ENCODE data around the gene B3GNT9.

Gene B3GNT9

DNA sequence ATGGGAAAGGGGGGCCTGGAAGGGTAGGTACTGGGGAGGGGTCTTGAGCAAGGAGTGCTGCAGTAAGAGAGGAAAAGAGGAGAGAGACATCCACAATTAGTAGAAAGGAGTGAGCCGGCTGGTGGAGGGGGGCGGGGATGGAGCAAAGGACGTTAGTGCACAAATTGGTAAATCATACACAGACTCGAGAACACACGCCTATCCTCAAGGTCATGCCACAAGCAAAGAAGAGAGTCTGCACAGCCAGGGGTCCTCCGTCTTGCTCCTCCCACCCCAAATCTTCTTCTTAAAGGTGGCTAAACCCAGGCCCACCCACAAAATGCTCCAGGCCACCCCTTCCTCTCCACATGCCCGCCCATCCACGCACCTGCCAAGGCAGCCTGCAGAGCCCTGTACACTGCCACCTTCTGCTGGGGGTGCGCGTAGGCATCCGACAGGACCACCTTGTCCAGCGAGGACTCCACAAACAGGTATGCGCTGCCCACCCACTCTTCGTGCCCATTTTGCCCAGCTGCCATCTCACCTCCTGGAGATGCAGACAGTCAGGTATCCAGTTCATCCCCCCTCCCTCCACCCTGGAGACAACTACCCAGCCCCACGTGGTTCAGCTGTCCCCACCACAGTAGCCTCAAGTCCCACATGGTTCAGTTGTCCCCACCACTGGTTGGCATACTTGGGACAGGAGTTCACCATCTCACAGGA lies 5.5 kb upstream of the B3GNT9 start:
- Mint-ChIP-seq H3K27ac (no peak overlapping the region), H3K4me3 (no peak overlapping the region), H3K9me3 (peaks cover 0 to 1% of the 10 kb centered on the region in 2 donors), H3K36me3 (peaks cover 11 to 16% of the 10 kb centered on the region in 2 donors), H3K4me1 (peaks cover 40 to 70% of the 10 kb centered on the region in 2 donors), H3K27me3 (peaks cover 11 to 28% of the 10 kb centered on the region in 2 donors)
- DNase-seq (no peak), ATAC-seq (replicated peaks) (no peak)

DNA sequence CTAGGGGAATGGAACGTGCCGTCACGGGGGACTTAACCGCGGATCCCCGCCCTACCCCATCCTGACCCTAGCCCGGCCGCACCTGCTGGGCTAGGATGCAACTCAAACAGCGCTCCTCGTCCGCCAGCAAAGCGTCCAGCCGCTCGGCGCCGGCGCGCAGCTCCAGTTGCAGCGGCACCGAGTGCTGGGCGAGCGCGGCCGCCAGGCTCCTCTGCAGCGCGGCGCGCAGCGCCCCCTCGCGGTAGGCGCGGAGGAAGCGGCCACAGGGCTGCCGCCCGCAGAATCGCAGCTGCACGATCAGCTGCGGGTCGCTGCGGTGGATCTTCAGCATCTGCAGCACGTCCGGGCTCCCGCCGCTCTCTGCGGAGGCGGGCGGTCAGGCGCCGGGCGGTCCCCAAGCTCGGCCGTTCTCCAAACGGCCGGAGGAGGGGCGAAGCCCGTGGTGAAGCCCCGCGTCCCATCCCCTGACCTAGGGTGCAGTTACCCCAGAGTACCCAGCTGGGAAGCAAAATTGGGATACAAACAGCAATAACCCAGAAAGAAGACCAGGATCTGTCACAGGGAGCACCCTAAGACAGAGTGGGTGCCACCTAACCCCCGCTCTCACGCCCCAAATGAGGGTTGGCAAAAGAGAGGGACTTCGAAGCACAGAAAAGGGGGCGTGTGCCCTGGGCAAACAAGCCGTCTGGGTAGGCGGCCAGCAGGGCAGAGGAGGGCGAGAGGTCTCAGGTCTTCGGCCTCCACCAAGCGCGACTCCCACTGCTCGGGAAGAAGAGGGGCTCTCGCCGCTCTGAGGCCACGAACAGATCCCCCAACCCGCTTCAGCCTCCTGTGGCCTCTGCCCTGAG lies 4.7 kb upstream of the B3GNT9 start:
- Mint-ChIP-seq H3K27me3 (peaks cover 15 to 28% of the 10 kb centered on the region in 2 donors), H3K4me1 (peaks cover 40 to 67% of the 10 kb centered on the region in 2 donors), H3K4me3 (peak overlapping the region; percentile 81 to 83), H3K9me3 (no peaks in the 10 kb centered on the region), H3K27ac (no peak overlapping the region), H3K36me3 (peaks cover 10 to 19% of the 10 kb centered on the region in 2 donors)
- peak; percentile 67 for DNase-seq
- ATAC-seq (replicated peaks) = peak; percentile 44 to 59

DNA sequence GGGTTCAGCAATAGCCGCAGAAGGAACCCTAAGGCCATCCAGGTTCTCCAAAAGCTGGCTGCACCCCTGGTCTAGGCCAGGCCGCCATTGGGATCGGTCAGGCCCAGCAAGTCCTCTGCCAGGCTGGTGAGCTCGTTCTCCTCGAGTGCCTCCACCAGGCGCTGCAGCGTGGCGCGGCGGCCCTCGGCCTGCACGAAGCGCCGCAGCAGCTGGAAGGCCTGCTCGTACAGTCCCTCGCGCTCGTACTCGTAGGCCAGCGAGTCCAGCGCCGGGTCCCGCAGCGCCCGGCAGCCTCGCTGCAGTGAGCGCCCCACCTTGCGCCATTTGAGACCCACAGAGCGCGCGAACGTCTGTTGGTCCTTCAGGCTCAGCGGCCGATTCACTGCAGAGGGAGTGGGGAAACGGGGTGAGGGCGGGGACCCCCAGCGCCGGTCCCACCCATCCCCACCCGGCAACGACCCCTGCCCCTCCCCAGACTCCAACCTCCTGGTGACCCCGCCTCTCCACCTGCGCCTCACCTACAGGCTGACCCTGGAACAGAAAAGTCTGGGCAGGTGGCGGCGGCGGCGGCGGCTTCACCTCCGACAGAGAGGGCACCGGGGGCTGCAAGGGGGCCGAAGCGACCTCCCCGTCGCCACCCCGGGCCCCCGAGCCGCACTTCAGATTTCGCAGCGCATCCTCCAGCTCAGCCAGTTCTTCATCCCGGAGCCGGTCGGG lies 3.9 kb upstream of the B3GNT9 start:
- no peaks in the 10 kb centered on the region for H3K9me3 Mint-ChIP-seq
- ATAC-seq (replicated peaks) = no peak
- H3K4me3 Mint-ChIP-seq = peak overlapping the region; percentile 81 to 83
- peaks cover 40 to 61% of the 10 kb centered on the region in 2 donors for H3K4me1 Mint-ChIP-seq
- no peak overlapping the region for H3K27ac Mint-ChIP-seq
- H3K27me3 Mint-ChIP-seq = peaks cover 15 to 28% of the 10 kb centered on the region in 2 donors
- peaks cover 10 to 19% of the 10 kb centered on the region in 2 donors for H3K36me3 Mint-ChIP-seq
- DNase-seq = no peak

DNA sequence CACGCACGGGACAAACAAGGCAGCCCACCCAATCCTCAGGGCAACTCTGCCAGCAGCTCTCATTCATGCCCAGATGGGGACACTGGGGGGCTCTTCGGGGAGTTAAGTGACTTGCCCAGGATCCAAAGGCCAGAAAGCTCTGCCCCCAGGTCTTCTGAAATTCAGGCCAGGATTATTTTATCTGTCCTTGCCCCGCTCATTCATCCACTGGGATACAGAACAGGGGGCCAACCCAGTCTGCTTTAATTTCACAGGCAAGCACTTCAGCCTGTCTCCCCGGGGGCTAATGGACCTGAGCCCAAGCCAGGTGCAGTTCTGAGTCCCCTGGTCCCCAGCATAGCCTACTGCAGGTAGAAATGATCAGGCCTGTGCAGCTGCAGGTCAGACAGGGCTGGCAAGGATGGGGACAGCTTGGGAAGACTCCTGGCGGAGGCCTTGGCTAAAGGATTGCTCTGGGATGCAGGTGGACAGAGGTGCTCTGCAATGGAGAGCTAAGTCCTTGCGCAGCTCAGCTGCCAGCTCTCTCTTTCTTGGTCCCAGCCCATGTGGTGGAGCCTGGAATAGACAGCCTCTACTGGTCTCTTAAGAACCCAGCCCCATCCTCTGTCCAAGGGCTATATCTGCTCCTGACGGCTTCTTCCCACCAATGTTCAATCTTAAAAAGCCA lies 766 bp upstream of the B3GNT9 start:
- Mint-ChIP-seq H3K36me3 (peaks cover 34 to 47% of the 10 kb centered on the region in 2 donors), H3K4me1 (peaks cover 24 to 35% of the 10 kb centered on the region in 2 donors), H3K27me3 (peaks cover 33 to 41% of the 10 kb centered on the region in 2 donors), H3K4me3 (peak overlapping the region; percentile 77 to 78), H3K27ac (peak overlapping the region; percentile 62), H3K9me3 (no peaks in the 10 kb centered on the region)
- DNase-seq (no peak), ATAC-seq (replicated peaks) (no peak)

DNA sequence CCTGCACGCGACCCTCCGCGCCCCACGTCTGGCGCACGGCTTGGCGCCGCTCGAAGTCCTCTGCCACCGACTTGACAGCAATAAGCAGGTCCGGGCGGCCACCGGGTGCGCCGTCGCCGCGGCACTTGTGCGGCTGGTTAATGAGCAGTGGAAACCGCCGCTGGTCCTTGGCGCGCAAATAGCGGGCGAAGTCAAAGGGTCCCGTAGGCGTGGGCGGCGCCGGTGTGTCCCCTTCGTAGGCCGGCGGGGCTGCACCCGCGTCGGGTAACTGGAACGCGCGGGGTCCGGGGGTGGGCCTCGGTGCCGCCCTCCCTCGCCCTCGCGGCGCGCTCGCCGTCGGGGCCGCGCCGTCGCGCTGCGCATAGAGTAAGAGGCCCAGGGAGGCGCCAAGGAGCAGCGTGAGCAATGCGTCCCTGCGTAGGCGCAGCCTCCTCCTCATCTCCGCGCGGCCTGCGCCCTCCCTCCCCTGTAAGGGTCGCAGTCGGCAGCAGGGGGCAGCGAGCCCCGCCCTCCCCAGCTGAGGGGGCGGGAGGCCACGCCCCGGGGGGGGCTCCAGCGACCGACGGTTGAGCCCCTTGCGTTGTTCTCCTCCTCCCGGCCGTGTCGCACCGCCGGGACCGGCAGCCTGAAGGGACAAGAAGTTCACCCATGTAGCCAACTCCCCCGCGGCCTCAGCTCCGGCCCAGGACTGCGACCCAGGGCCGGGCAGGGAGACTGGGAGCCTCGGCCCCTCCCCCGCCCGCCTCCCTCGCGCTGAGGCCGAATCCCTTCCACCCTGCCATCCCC lies 558 bp downstream of the B3GNT9 start:
- peaks cover 16 to 22% of the 10 kb centered on the region in 2 donors for H3K4me1 Mint-ChIP-seq
- H3K4me3 Mint-ChIP-seq = peak overlapping the region; percentile 77 to 78
- peaks cover 32 to 38% of the 10 kb centered on the region in 2 donors for H3K27me3 Mint-ChIP-seq
- ATAC-seq (replicated peaks) = peak; percentile 59 to 64
- no peaks in the 10 kb centered on the region for H3K9me3 Mint-ChIP-seq
- H3K27ac Mint-ChIP-seq = no peak overlapping the region
- H3K36me3 Mint-ChIP-seq = peaks cover 42 to 54% of the 10 kb centered on the region in 2 donors
- no peak for DNase-seq

DNA sequence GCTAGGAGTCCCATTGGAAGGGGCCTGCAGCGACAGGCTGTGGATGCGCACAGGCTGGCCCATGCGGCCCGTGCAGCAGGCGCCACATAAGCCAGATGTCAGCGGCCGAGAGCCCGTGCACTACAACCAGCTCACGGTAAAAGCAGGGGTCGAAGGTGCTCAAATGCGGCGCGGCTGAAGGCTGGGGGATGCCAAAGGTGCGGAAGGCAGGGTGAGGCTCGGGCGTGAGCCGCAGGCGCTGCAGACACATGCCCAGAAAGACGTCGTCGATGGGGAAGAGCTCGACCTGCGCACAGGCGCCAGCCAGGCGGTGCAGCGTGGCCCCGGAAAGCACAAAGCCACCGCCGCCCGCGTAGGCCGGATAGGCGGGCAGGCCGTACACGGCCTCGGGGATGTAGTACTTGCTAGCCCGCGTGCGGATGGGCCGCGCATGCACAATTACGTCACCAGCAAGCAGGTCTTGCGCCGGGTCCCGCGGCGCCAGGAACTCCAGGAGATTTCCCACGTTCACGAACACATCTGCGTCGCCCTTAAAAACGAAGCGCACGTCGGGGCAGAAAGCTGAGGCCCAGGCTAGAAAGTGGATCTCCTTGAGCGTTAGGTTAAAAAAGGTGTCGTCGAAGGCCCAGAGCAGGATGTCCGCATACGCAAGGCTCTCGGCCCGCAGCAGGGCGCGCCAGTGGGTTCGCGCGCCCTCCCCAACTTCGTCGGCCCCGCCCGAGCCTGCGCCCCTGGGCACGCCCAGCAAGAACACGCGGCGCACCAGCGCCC lies 1.3 kb downstream of the B3GNT9 start:
- H3K27ac Mint-ChIP-seq = peak overlapping the region; percentile 73
- H3K4me3 Mint-ChIP-seq = peak overlapping the region; percentile 54 to 69
- H3K36me3 Mint-ChIP-seq = peaks cover 48 to 60% of the 10 kb centered on the region in 2 donors
- H3K9me3 Mint-ChIP-seq = no peaks in the 10 kb centered on the region
- no peak for ATAC-seq (replicated peaks)
- DNase-seq = no peak
- peaks cover 14 to 19% of the 10 kb centered on the region in 2 donors for H3K4me1 Mint-ChIP-seq
- H3K27me3 Mint-ChIP-seq = peaks cover 30 to 35% of the 10 kb centered on the region in 2 donors

DNA sequence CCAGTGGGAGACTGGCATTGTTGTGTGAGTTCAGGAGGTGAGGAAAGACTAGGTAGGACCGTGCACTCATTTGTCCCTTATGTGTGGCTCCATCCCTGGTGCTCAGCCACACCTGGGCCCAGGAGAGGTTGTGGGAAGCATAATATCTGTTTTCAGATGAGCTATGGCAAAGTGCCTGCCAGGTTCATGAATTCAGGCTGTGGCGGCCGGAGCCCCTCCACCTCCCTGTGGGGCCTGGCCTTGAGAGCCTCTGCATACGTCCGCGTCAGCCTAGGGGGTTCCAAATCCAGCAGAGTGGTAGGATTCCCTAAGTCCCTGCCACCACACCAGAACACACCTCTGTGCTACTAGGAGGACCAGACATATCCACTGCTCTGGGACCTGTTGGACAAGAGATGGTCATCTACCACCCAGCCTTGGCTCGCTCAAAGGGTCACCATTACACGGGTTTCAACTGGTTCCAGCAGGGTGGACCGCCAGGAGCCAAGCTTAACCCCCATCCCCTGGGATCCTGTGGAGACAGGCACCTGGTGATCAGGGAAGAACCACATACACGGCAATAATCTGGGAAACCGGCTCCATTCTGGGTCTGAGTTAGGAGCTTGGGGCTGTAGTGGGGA lies 2.0 kb downstream of the B3GNT9 start:
- no peak for ATAC-seq (replicated peaks)
- Mint-ChIP-seq H3K27ac (peak overlapping the region; percentile 73), H3K4me3 (peak overlapping the region in 1 of 2 donors; percentile 69), H3K27me3 (peaks cover 30 to 35% of the 10 kb centered on the region in 2 donors), H3K4me1 (peaks cover 14 to 15% of the 10 kb centered on the region in 2 donors), H3K36me3 (peaks cover 45 to 60% of the 10 kb centered on the region in 2 donors), H3K9me3 (no peaks in the 10 kb centered on the region)
- DNase-seq = no peak

DNA sequence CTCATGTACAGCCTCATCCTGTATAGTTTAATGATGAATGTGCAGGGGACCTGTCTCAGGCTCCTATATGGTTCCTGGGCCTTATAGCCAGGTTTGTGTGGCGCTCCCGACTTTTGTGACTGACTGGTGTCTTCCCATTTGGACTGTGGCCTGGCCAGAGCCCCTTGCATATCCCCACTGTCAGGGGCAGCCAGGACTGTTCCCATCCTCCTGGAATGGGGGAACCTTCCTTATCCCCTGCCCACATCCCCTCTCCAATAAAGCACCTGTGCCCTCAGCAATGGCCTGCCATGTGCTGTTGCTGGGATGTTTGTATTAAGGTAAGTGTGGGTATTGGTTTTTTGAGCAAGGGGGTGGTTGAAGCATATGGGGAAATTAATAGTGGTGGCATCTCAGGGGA lies 2.6 kb downstream of the B3GNT9 start:
- Mint-ChIP-seq H3K9me3 (no peaks in the 10 kb centered on the region), H3K27me3 (peaks cover 29 to 33% of the 10 kb centered on the region in 2 donors), H3K4me3 (peak overlapping the region in 1 of 2 donors; percentile 13), H3K27ac (no peak overlapping the region), H3K4me1 (peaks cover 11% of the 10 kb centered on the region in 2 donors), H3K36me3 (peaks cover 48 to 62% of the 10 kb centered on the region in 2 donors)
- no peak for ATAC-seq (replicated peaks)
- no peak for DNase-seq

DNA sequence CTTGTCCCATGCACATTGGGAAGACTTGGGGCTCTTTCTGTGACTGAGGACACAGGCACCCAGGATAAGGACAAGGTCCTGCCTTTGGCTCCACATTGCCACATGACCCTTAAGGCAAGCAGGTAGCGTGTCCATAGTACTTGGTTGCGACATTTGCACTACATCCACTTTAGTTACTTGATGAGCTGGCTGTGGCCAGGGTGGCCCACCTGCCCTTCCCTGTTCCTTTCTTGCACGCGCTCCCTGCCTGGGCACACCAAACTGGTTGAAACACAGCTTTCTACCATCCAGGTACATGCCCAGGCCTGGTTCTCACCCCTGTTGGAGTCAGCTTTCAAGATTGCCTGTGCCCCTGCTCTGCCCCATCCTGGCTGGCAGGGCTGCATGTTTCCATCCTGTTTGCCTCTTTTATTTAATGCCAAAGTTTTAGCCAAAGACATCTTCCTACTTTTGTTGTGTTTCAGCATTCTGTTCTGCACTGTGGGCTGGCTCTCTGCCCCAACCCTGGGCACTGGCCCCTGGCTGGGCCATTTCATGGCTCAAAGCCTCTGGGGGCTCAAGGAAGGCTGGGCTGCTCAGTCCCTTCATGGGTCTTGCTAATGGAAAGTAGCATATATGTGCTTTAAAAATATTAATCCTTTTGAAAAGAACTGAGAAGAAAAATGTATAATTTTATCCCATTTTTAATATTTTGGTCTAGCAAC lies 3.2 kb downstream of the B3GNT9 start:
- no peak for DNase-seq
- no peaks in the 10 kb centered on the region for H3K9me3 Mint-ChIP-seq
- peaks cover 53 to 67% of the 10 kb centered on the region in 2 donors for H3K36me3 Mint-ChIP-seq
- no peak overlapping the region for H3K4me3 Mint-ChIP-seq
- no peak for ATAC-seq (replicated peaks)
- peaks cover 5 to 6% of the 10 kb centered on the region in 2 donors for H3K4me1 Mint-ChIP-seq
- H3K27ac Mint-ChIP-seq = no peak overlapping the region
- H3K27me3 Mint-ChIP-seq = peaks cover 23 to 26% of the 10 kb centered on the region in 2 donors

DNA sequence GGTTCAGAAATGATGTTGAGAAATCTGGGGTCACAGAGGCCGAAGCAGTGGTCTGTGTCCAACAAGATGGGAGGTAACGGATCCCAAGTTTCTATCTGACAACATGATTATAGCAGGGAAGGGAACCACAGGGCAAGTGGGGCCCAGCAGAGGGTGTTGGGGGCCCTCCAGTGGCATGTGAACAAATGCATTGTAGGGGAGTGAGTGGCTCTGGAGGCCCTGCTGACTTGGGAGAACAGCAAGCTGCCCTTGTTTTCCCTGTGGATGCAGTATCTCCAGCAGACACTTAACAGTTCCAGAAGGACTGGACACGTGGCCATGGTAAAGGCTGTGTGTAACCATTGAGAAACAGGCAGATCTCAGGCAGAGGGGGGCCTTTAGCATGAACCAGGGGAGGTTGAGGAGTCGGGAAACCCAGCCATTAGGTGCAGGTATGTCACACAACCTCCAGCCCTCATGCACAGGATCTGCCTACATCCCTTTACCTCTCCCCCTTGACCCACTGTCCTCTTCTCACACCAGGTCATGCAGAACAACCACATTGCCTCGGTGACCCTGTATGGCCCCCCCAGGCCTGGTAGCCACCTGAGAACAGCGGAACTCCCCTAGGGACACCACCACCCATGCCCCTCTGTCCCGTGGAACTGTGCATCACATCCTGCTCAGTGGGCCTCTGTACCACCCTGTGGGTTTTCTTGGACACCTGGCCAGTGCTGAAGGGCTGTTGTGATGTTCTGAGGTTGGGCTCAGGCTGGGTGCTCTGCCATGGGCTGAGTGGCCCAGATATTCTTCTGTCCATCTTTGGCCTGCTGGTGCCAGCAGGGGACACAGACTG lies 4.1 kb downstream of the B3GNT9 start:
- no peak for ATAC-seq (replicated peaks)
- H3K4me1 Mint-ChIP-seq = peaks cover 5 to 6% of the 10 kb centered on the region in 2 donors
- DNase-seq = no peak
- H3K36me3 Mint-ChIP-seq = peaks cover 61 to 75% of the 10 kb centered on the region in 2 donors
- no peak overlapping the region for H3K4me3 Mint-ChIP-seq
- H3K27ac Mint-ChIP-seq = no peak overlapping the region
- H3K27me3 Mint-ChIP-seq = peaks cover 23% of the 10 kb centered on the region in 2 donors
- H3K9me3 Mint-ChIP-seq = no peaks in the 10 kb centered on the region

DNA sequence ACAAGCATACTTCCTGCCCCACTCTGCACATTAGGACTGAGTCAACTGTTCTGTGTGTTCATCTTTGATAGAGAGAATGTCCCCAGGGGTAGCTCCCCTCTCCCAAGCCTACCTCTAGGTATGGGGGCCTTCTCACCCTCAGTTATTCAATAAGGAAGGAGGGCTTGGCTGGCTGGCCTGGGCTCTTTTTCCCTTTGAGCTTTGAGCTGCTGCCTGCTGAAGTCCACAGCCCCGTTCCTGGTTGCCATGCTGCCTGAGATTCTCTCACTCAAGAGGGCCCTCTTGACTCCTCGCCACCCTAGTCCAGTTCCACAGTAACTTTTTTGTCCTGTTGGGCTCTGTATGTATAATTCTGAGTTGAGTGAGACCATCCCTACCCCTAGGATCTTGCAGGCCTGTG lies 5.1 kb downstream of the B3GNT9 start:
- Mint-ChIP-seq H3K27me3 (peaks cover 13 to 18% of the 10 kb centered on the region in 2 donors), H3K4me3 (no peak overlapping the region)

More for the DNA sequence above, 5.1 kb downstream of the B3GNT9 start:
- peaks cover 0 to 3% of the 10 kb centered on the region in 2 donors for H3K4me1 Mint-ChIP-seq
- no peaks in the 10 kb centered on the region for H3K9me3 Mint-ChIP-seq
- DNase-seq (no peak), ATAC-seq (replicated peaks) (no peak)
- H3K27ac Mint-ChIP-seq = no peak overlapping the region
- H3K36me3 Mint-ChIP-seq = peaks cover 69 to 79% of the 10 kb centered on the region in 2 donors
